ENCODE results near the gene NFIB.

DNA sequence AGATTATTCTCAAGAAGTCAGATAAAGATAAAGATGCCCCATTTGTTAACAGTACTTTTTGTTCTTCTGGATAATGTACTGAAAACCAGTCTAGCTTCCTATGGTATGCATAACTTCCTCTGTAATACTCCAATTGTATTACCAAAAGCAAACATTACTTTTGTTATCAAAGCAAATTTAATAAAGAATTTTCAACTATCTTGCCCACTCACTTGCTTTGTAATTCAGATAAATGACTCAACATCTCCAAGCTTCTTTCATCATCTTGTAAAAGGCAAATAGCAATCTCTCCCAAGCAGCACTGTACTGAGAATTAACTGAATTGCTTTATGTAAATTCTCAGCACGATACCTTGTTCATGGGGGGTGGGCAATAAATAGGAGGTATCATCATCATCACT, 98.3 kb downstream of the NFIB start:
- TF ChIP-seq, protein P1, sequence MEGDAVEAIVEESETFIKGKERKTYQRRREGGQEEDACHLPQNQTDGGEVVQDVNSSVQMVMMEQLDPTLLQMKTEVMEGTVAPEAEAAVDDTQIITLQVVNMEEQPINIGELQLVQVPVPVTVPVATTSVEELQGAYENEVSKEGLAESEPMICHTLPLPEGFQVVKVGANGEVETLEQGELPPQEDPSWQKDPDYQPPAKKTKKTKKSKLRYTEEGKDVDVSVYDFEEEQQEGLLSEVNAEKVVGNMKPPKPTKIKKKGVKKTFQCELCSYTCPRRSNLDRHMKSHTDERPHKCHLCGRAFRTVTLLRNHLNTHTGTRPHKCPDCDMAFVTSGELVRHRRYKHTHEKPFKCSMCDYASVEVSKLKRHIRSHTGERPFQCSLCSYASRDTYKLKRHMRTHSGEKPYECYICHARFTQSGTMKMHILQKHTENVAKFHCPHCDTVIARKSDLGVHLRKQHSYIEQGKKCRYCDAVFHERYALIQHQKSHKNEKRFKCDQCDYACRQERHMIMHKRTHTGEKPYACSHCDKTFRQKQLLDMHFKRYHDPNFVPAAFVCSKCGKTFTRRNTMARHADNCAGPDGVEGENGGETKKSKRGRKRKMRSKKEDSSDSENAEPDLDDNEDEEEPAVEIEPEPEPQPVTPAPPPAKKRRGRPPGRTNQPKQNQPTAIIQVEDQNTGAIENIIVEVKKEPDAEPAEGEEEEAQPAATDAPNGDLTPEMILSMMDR (IDR thresholded peaks at IDR 0.05): no peak
- no peak for TF ChIP-seq ZFX (IDR thresholded peaks at IDR 0.05; ENCODE audit: borderline replicate concordance)

All from 22Rv1 (cell line).